Measurements from ENCODE around the gene MAGI2.

Gene MAGI2

GRCh38 chr7:78203042-78203720 is 1250.3 kb downstream of the MAGI2 start:
- TF ChIP-seq, protein P1, sequence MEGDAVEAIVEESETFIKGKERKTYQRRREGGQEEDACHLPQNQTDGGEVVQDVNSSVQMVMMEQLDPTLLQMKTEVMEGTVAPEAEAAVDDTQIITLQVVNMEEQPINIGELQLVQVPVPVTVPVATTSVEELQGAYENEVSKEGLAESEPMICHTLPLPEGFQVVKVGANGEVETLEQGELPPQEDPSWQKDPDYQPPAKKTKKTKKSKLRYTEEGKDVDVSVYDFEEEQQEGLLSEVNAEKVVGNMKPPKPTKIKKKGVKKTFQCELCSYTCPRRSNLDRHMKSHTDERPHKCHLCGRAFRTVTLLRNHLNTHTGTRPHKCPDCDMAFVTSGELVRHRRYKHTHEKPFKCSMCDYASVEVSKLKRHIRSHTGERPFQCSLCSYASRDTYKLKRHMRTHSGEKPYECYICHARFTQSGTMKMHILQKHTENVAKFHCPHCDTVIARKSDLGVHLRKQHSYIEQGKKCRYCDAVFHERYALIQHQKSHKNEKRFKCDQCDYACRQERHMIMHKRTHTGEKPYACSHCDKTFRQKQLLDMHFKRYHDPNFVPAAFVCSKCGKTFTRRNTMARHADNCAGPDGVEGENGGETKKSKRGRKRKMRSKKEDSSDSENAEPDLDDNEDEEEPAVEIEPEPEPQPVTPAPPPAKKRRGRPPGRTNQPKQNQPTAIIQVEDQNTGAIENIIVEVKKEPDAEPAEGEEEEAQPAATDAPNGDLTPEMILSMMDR (IDR thresholded peaks at IDR 0.05; ENCODE audit: low read depth, low read length), result no peak
- no peak overlapping the region for H3K4me3 ChIP-seq (ENCODE audit: low read depth, low read length)

DNA sequence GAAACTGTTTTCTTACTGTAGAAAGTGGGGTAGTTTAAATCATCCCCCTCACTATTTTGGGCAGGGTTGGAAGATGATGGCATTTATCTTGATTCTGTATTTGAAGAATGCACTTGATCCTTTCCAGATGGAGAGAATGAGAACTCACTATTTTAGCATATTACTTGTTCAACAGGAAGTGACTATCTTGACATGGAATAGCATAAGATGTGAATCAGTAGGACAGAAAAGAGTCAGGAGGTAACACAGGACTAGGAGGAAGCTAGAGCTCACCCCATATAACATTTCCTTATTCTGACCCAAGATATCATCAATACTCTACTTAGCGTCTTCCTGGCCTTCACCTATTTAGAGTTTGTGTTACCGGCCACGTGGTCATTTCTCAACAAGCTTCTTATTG is 1254.7 kb downstream of the MAGI2 start:
- TF ChIP-seq, protein P1 (IDR thresholded peaks at IDR 0.05; ENCODE audit: low read depth, low read length), result no peak

DNA sequence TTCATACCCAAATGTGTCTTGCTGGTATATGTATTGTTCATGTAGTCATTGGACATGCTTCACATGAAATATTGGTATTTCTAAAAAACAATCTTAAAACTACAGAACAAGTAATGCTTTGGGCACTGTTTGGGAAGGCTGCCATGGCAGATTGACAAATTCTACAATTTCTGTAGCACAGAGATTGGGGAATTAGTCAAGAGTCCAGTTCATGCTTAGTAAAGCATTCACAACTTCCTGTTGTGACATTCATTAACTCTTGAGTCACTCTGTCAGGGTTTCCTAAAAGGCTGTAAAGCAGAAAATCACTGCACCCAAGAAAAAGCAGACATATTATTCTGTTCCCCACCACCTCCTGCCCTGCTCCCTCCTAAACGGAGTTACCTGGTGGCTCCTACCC is 1256.0 kb downstream of the MAGI2 start:
- no peak overlapping the region for H3K4me3 ChIP-seq (ENCODE audit: low read depth, low read length)
- TF ChIP-seq, protein P1 (IDR thresholded peaks at IDR 0.05; ENCODE audit: low read depth, low read length), result no peak

More for the DNA sequence above, 1254.7 kb downstream of the MAGI2 start:
- no peak overlapping the region for H3K4me3 ChIP-seq (ENCODE audit: low read depth, low read length)

- TF ChIP-seq, protein P1 (IDR thresholded peaks at IDR 0.05; ENCODE audit: low read depth, low read length), result no peak
- no peak overlapping the region for H3K4me3 ChIP-seq (ENCODE audit: low read depth, low read length)
Measured at GRCh38 chr7:78195281-78195680, 1258.2 kb downstream of the MAGI2 start.

GRCh38 chr7:78194611-78195010 is 1258.9 kb downstream of the MAGI2 start:
- H3K4me3 ChIP-seq (ENCODE audit: low read depth, low read length), result no peak overlapping the region
- TF ChIP-seq, protein P1 (IDR thresholded peaks at IDR 0.05; ENCODE audit: low read depth, low read length), result no peak

- no peak overlapping the region for H3K4me3 ChIP-seq (ENCODE audit: low read depth, low read length)
- TF ChIP-seq, protein P1 (IDR thresholded peaks at IDR 0.05; ENCODE audit: low read depth, low read length), result no peak
Measured at GRCh38 chr7:78191475-78192079, 1261.9 kb downstream of the MAGI2 start.

- TF ChIP-seq, protein P1 (IDR thresholded peaks at IDR 0.05; ENCODE audit: low read depth, low read length), result no peak
- H3K4me3 ChIP-seq (ENCODE audit: low read depth, low read length), result no peak overlapping the region
Measured at GRCh38 chr7:78189762-78190161, 1263.7 kb downstream of the MAGI2 start.
